HEK293 (cell line): ENCODE measurements around the gene JPH2.

ENCODE experiments used
- CTCF ChIA-PET: fragments of 350-600 bp; formaldehyde crosslinking; extraction: SDS; loops from one replicate; lab custom pipeline; 2021; ENCODE audit warnings: antibody characterized with exemption; lab: Yijun Ruan, JAX
- POLR2A ChIA-PET: fragments of 300-600 bp; formaldehyde crosslinking; extraction: SDS; loops from one replicate; lab custom pipeline; 2020; ENCODE audit warnings: antibody characterized with exemption, inconsistent platforms; lab: Yijun Ruan, JAX
- H3K27ac ChIP-seq: fragments of 200-500 bp; sonication (Bioruptor generic); 2 replicates; pipeline ENCODE4 v1.5.1; 2014; ENCODE audit warnings: low read depth, low read length, control low read depth, inconsistent platforms; ENCODE audit errors: extremely low read depth
- H3K36me3 ChIP-seq, 2 experiments: fragments of 200-500 bp in 1 of 2; sonication (Bioruptor generic) in 1 of 2; 1 replicate in 1 of 2; 2 replicates in 1 of 2; pipeline ENCODE4 v1.5.1; 2014 to 2017; ENCODE audit warnings: inconsistent platforms in 2 of 2, low read length in 2 of 2; ENCODE audit not compliant: control insufficient read depth in 2 of 2, insufficient read depth in 1 of 2
- H3K4me1 ChIP-seq: fragments of 200-500 bp; sonication (Bioruptor generic); 2 replicates; pipeline ENCODE4 v1.5.1; 2014; ENCODE audit warnings: mild to moderate bottlenecking, low read length, inconsistent platforms; ENCODE audit not compliant: control insufficient read depth, insufficient read depth
- H3K4me3 ChIP-seq: 2 replicates; pipeline ENCODE4 v1.5.1; 2011; ENCODE audit warnings: low read depth, mild to moderate bottlenecking, control low read depth, low read length, moderate library complexity
- H3K9me3 ChIP-seq: fragments of 200-500 bp; sonication (Bioruptor generic); 2 replicates; pipeline ENCODE4 v1.5.1; 2014; ENCODE audit warnings: low read depth, low read length, inconsistent platforms; ENCODE audit not compliant: control insufficient read depth, insufficient read depth
- HOXC10 ChIP-seq: sonication (generic); formaldehyde crosslinking; IDR thresholded peaks from 2 replicates; pipeline ENCODE4 v1.8.1; 2023; ENCODE audit warnings: mild to moderate bottlenecking, missing genetic modification reagents
- ZNF157 ChIP-seq: fragments of 450-650 bp; formaldehyde crosslinking; IDR thresholded peaks from 2 replicates; pipeline ENCODE4 v1.5.1; 2016; ENCODE audit warnings: missing biosample characterization, missing genetic modification characterization
- ZNF24 ChIP-seq: fragments of 450-650 bp; formaldehyde crosslinking; IDR thresholded peaks from 2 replicates; pipeline ENCODE4 v1.5.1; 2016; ENCODE audit warnings: missing biosample characterization, missing genetic modification characterization
- ZNF548 ChIP-seq: fragments of 450-650 bp; formaldehyde crosslinking; IDR thresholded peaks from 2 replicates; pipeline ENCODE4 v1.5.1; 2016; ENCODE audit warnings: missing biosample characterization, missing genetic modification characterization
- ZNF629 ChIP-seq: fragments of 450-650 bp; formaldehyde crosslinking; IDR thresholded peaks from 2 replicates; pipeline ENCODE4 v1.5.1; 2017; ENCODE audit warnings: missing biosample characterization, missing genetic modification characterization
- ZNF654 ChIP-seq: fragments of 450-650 bp; formaldehyde crosslinking; IDR thresholded peaks from 2 replicates; pipeline ENCODE4 v1.5.1; 2016; ENCODE audit warnings: low read depth, missing biosample characterization, missing genetic modification characterization
- TF ChIP-seq, protein P1 (sequence below): fragments of 450-650 bp; formaldehyde crosslinking; conservative IDR thresholded peaks from 2 replicates; pipeline ENCODE4 v1.5.1; 2016; ENCODE audit warnings: low read depth, missing biosample characterization, missing genetic modification characterization
- TF ChIP-seq, protein P2 (sequence below): sonication (generic); formaldehyde crosslinking; IDR thresholded peaks from 2 replicates; pipeline ENCODE4 v1.8.1; 2022; ENCODE audit warnings: mild to moderate bottlenecking, moderate library complexity, missing genetic modification reagents
- TF ChIP-seq, protein P3 (sequence below): fragments of 450-650 bp; formaldehyde crosslinking; IDR thresholded peaks from 2 replicates; pipeline ENCODE4 v1.5.1; 2016; ENCODE audit warnings: missing biosample characterization, missing genetic modification characterization
- TF ChIP-seq, protein P4 (sequence below): fragments of 450-650 bp; formaldehyde crosslinking; IDR thresholded peaks from 2 replicates; pipeline ENCODE4 v1.5.1; 2016; ENCODE audit warnings: missing biosample characterization, missing genetic modification characterization, low read depth

The JPH2 gene

DNA sequence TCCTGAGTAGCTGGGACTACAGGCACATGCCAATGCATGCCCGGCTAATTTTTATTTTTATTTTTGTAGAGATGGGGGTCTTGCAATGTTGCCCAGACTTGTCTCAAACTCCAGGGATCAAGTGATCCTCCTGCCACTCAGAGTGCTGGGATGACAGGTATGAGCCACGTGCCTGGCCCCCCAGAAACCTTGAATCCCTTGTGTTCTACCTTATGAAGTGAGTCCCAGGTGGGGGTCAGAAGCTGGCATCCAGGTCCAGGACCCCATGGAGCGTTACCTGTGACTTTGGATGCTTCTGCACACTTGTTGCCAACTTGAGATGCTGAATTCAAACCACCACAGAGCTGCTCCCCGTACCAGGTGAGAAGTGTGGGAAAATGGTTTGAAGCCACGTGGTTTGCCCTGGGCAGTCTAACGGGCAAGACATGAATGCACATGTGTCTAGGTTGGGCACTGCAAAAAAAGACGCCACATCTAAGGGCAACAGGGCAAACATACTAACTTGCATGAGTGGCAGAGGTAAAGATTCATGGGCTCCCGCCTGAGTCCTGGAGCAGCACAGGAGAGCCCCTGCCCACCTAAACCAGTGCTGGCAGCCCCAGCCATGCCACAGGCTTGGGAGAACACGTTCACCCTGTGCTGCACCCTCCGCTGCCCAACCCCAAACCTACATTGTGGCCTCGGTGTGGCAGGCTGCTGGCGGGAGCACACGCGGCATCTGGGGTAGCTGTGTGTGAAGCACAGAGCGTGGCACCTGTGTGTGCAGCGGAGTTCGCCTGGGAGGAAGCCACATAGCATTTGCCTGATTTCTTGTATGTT, 101.2 kb downstream of the JPH2 start:
- Histone ChIP-seq H3K9me3 (no peaks in the 10 kb centered on the region), H3K36me3 (no peaks in the 10 kb centered on the region), H3K27ac (no peak overlapping the region), H3K4me1 (no peaks in the 10 kb centered on the region), H3K4me3 (no peak overlapping the region)
- ChIA-PET POLR2A (no interaction called here), CTCF (interaction anchor here (0.6 to 1.3 kb wide), 4 partner anchors 8 to 336 kb away, joined by 3 to 4 read pairs (median 3); no protein-coding TSS in a partner anchor)
- TF ChIP-seq, protein P1, sequence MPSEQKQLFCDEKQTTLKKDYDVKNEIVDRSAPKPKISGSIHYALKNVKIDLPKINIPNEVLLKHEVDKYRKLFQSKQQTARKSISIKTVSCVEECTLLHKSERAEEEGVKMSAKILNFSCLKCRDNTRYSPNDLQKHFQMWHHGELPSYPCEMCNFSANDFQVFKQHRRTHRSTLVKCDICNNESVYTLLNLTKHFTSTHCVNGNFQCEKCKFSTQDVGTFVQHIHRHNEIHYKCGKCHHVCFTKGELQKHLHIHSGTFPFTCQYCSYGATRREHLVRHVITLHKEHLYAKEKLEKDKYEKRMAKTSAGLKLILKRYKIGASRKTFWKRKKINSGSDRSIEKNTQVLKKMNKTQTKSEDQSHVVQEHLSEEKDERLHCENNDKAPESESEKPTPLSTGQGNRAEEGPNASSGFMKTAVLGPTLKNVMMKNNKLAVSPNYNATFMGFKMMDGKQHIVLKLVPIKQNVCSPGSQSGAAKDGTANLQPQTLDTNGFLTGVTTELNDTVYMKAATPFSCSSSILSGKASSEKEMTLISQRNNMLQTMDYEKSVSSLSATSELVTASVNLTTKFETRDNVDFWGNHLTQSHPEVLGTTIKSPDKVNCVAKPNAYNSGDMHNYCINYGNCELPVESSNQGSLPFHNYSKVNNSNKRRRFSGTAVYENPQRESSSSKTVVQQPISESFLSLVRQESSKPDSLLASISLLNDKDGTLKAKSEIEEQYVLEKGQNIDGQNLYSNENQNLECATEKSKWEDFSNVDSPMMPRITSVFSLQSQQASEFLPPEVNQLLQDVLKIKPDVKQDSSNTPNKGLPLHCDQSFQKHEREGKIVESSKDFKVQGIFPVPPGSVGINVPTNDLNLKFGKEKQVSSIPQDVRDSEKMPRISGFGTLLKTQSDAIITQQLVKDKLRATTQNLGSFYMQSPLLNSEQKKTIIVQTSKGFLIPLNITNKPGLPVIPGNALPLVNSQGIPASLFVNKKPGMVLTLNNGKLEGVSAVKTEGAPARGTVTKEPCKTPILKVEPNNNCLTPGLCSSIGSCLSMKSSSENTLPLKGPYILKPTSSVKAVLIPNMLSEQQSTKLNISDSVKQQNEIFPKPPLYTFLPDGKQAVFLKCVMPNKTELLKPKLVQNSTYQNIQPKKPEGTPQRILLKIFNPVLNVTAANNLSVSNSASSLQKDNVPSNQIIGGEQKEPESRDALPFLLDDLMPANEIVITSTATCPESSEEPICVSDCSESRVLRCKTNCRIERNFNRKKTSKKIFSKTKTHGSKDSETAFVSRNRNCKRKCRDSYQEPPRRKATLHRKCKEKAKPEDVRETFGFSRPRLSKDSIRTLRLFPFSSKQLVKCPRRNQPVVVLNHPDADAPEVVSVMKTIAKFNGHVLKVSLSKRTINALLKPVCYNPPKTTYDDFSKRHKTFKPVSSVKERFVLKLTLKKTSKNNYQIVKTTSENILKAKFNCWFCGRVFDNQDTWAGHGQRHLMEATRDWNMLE (tag by site-specific recombination) = no peak
- TF ChIP-seq, protein P2, sequence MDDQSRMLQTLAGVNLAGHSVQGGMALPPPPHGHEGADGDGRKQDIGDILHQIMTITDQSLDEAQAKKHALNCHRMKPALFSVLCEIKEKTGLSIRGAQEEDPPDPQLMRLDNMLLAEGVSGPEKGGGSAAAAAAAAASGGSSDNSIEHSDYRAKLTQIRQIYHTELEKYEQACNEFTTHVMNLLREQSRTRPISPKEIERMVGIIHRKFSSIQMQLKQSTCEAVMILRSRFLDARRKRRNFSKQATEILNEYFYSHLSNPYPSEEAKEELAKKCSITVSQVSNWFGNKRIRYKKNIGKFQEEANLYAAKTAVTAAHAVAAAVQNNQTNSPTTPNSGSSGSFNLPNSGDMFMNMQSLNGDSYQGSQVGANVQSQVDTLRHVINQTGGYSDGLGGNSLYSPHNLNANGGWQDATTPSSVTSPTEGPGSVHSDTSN (CRISPR knock-in tag) = no peak
- TF ChIP-seq ZNF157 (tag by site-specific recombination) = no peak

DNA sequence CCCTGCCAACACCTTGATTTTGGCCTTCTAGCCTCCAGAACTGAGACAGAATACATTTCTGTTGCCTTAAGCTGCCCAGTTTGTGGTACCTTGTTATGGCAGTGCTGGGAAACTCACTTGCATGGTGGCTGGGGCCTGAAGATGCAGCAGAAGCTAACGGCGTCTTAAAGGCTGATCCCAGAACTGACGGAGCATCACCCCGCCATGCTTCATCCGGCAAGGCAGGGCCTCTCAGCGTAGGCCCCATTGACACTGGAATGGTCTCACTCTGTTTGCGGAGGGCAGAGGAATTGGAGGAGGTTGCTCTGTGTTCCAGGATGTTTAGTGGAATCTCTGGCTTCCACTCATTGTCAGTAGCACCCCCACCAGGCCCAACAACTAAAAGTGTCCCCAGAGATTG, 102.1 kb downstream of the JPH2 start:
- CTCF ChIA-PET = interaction anchor here (1.0 kb wide), 1 partner anchor 9 kb away, joined by 3 read pairs; no protein-coding TSS in a partner anchor
- no peak overlapping the region for H3K27ac ChIP-seq
- TF ChIP-seq ZNF548 (tag by site-specific recombination) (peak; percentile 66; the same call in 1 of the 2 replicates), ZNF24 (tag by site-specific recombination) (no peak), HOXC10 (no peak)
- TF ChIP-seq, protein P3, sequence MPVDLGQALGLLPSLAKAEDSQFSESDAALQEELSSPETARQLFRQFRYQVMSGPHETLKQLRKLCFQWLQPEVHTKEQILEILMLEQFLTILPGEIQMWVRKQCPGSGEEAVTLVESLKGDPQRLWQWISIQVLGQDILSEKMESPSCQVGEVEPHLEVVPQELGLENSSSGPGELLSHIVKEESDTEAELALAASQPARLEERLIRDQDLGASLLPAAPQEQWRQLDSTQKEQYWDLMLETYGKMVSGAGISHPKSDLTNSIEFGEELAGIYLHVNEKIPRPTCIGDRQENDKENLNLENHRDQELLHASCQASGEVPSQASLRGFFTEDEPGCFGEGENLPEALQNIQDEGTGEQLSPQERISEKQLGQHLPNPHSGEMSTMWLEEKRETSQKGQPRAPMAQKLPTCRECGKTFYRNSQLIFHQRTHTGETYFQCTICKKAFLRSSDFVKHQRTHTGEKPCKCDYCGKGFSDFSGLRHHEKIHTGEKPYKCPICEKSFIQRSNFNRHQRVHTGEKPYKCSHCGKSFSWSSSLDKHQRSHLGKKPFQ (tag by site-specific recombination) = no peak
- TF ChIP-seq, all 188 proteins: peak for 1
- no peaks in the 10 kb centered on the region for H3K9me3 ChIP-seq
- POLR2A ChIA-PET = no interaction called here
- no peaks in the 10 kb centered on the region for H3K36me3 ChIP-seq
- no peak overlapping the region for H3K4me3 ChIP-seq
- no peaks in the 10 kb centered on the region for H3K4me1 ChIP-seq

DNA sequence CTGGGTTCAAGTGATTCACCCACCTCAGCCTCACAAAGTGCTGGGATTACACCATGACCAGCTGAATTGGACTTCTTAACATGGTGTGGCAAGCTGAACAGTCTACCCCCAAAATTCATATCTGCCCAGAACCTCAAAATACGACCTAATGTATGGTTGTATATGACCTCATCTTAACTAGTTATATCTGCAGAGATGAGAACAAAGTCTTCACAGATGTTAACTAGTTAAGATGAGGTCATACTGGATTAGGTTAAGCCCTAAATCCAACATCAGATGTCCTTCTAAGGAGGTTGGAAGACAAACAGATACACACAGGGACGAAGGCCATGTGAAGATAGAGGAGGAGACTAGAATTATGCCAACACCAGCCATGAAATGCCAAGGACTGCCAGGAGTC, 102.5 kb downstream of the JPH2 start:
- ChIA-PET POLR2A (no interaction called here), CTCF (interaction anchor here (1.7 to 7.2 kb wide), 3 partner anchors 7 to 334 kb away, joined by 5 to 105 read pairs (median 14); no protein-coding TSS in a partner anchor)
- Histone ChIP-seq H3K27ac (no peak overlapping the region), H3K9me3 (no peaks in the 10 kb centered on the region), H3K36me3 (no peaks in the 10 kb centered on the region), H3K4me1 (no peaks in the 10 kb centered on the region), H3K4me3 (no peak overlapping the region)
- TF ChIP-seq ZNF629 (tag by site-specific recombination) = peak; percentile 46; the same call in 1 of the 2 replicates
- TF ChIP-seq ZNF654 (tag by site-specific recombination) = no peak
- TF ChIP-seq, protein P4, sequence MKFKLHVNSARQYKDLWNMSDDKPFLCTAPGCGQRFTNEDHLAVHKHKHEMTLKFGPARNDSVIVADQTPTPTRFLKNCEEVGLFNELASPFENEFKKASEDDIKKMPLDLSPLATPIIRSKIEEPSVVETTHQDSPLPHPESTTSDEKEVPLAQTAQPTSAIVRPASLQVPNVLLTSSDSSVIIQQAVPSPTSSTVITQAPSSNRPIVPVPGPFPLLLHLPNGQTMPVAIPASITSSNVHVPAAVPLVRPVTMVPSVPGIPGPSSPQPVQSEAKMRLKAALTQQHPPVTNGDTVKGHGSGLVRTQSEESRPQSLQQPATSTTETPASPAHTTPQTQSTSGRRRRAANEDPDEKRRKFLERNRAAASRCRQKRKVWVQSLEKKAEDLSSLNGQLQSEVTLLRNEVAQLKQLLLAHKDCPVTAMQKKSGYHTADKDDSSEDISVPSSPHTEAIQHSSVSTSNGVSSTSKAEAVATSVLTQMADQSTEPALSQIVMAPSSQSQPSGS (tag by site-specific recombination) = peak; percentile 86
